Panc1 (cell line): ENCODE results near the gene FBXL17. TPM values are rescaled to one million over a fixed set of nuclear protein-coding genes. Genes with fewer than 3 reads are reported as not detected.

Experiments
- ATAC-seq: fragments of 200-7000 bp; cut with Tn5 transposase; 2 replicates; pipeline ENCODE4 v1.9.1; 2020; ENCODE audit warnings: mild to moderate bottlenecking, moderate library complexity
- BruUV-seq: library from RNA; stranded (reverse); fragments of 400-500 nt; replicated peaks from 2 replicates; lab custom pipeline; 2021; lab: Mats Ljungman, UMichigan
- CTCF ChIA-PET: fragments of 300-600 bp; sonication (Branson Sonifier 250); formaldehyde crosslinking; loops from one replicate; lab custom pipeline; 2022; ENCODE audit warnings: antibody characterized with exemption; lab: Charles Lee
- POLR2A ChIA-PET: fragments of 300-600 bp; sonication (Branson Sonifier 250); formaldehyde crosslinking; loops from one replicate; lab custom pipeline; 2022; ENCODE audit warnings: antibody characterized with exemption; lab: Charles Lee
- DNase-seq: peaks from one replicate; pipeline ENCODE4 v3.0.0-alpha.2; 2010; ENCODE audit warnings: low read depth, low spot score
- H3K27ac ChIP-seq: 2 replicates; pipeline ENCODE4 v1.5.1; 2011; ENCODE audit warnings: mild to moderate bottlenecking, low read length, inconsistent platforms
- H3K27me3 ChIP-seq: fragments of 200-500 bp; sonication (Bioruptor generic); 2 replicates; pipeline ENCODE4 v1.6.0; 2014; ENCODE audit warnings: low read length, inconsistent platforms; ENCODE audit not compliant: control insufficient read depth, insufficient read depth
- H3K36me3 ChIP-seq: fragments of 200-500 bp; sonication (Bioruptor generic); 2 replicates; pipeline ENCODE4 v1.5.1; 2014; ENCODE audit warnings: inconsistent platforms, mild to moderate bottlenecking, low read length, moderate library complexity; ENCODE audit not compliant: control insufficient read depth, insufficient read depth
- H3K4me1 ChIP-seq: 2 replicates; pipeline ENCODE4 v1.5.1; 2011; ENCODE audit warnings: inconsistent platforms, mild to moderate bottlenecking, low read length, moderate library complexity; ENCODE audit not compliant: control insufficient read depth, insufficient read depth
- H3K4me3 ChIP-seq, 2 experiments: 2 replicates each; pipeline ENCODE4 v1.5.1; 2011 to 2012; ENCODE audit warnings: low read depth in 2 of 2, low read length in 2 of 2, mild to moderate bottlenecking in 2 of 2, inconsistent platforms in 1 of 2, moderate library complexity in 1 of 2
- H3K9me3 ChIP-seq: fragments of 200-500 bp; sonication (Bioruptor generic); 2 replicates; pipeline ENCODE4 v1.5.1; 2014; ENCODE audit warnings: low read depth, mild to moderate bottlenecking, inconsistent platforms, low read length, moderate library complexity; ENCODE audit not compliant: control insufficient read depth, insufficient read depth
- CTCF ChIP-seq: fragments of 450-650 bp; IDR thresholded peaks from 2 replicates; pipeline ENCODE4 v1.5.1; 2017; ENCODE audit warnings: mild to moderate bottlenecking
- POLR2AphosphoS5 ChIP-seq: IDR thresholded peaks from 2 replicates; pipeline ENCODE4 v1.6.1; 2012; ENCODE audit warnings: mild to moderate bottlenecking, low read depth, low read length, moderate library complexity
- REST ChIP-seq, 2 experiments: IDR thresholded peaks; 2 replicates each; pipeline ENCODE4 v1.6.1; 2011 to 2012; ENCODE audit warnings: low read depth in 2 of 2, control low read depth in 1 of 2, low read length in 1 of 2, mild to moderate bottlenecking in 1 of 2, moderate library complexity in 1 of 2; ENCODE audit not compliant: insufficient read depth in 1 of 2
- SIN3A ChIP-seq: IDR thresholded peaks from 2 replicates; pipeline ENCODE4 v1.6.1; 2012; ENCODE audit warnings: low read depth, mild to moderate bottlenecking, low read length, moderate library complexity, borderline replicate concordance; ENCODE audit not compliant: insufficient read depth
- TCF7L2 ChIP-seq: IDR thresholded peaks from 2 replicates; pipeline ENCODE4 v1.6.1; 2011; ENCODE audit warnings: mild to moderate bottlenecking, low read depth, low read length, inconsistent platforms
- in situ Hi-C: cut with HindIII; loops from 2 replicates; pipeline ENCODE4 v1.10.0; 2016; ENCODE audit warnings: low sequenced_read_pairs, low pct_unique_long_range_greater_than_20kb
- intact Hi-C: fragments of 100-400 bp; cut with micrococcal nuclease; formaldehyde crosslinking; loops from one replicate; pipeline ENCODE4 v1.10.0; 2022; ENCODE audit not compliant: unreplicated experiment
- total RNA-seq: library from RNA; stranded (reverse); gene quantifications from one replicate; pipeline ENCODE4 v1.2.1, GENCODE V29; 2021; ENCODE audit not compliant: unreplicated experiment

Gene FBXL17
- total RNA-seq, 1 experiment from 2014 or later = 17.4 TPM

- Histone ChIP-seq H3K9me3 (no peaks in the 10 kb centered on the region), H3K36me3 (no peaks in the 10 kb centered on the region; the same call in 1 of the 2 replicates), H3K27me3 (no peaks in the 10 kb centered on the region), H3K27ac (no peak overlapping the region), H3K4me1 (no peaks in the 10 kb centered on the region), H3K4me3 (no peak overlapping the region)
- ATAC-seq (no peak), DNase-seq (no peak)
- CTCF ChIA-PET = no interaction called here
- intact Hi-C loops (no loop called here), in situ Hi-C loops (no loop called here)
- no peak for TF ChIP-seq CTCF
- POLR2A ChIA-PET = no interaction called here
- BruUV-seq = no TSS peak
These were observed 518.8 kb downstream of the FBXL17 start for GRCh38 chr5:107863125-107863524.

- no peak overlapping the region for H3K4me3 ChIP-seq
- no peak overlapping the region for H3K27ac ChIP-seq
- H3K9me3 ChIP-seq = no peaks in the 10 kb centered on the region
- H3K36me3 ChIP-seq = no peaks in the 10 kb centered on the region; the same call in 1 of the 2 replicates
- no peaks in the 10 kb centered on the region for H3K4me1 ChIP-seq
- intact Hi-C loops = no loop called here
- no peak for TF ChIP-seq CTCF
- no peak for TF ChIP-seq POLR2AphosphoS5
- no peak for TF ChIP-seq REST (IDR thresholded peaks at IDR 0.05; ENCODE audit: insufficient read depth in 1 of 2, low read depth in 2 of 2, low read length in 1 of 2)
- TF ChIP-seq SIN3A = no peak
- TF ChIP-seq TCF7L2 = no peak
- ChIA-PET CTCF (no interaction called here), POLR2A (no interaction called here)
- ATAC-seq (no peak), DNase-seq (no peak)
- in situ Hi-C loops = no loop called here
- H3K27me3 ChIP-seq = no peaks in the 10 kb centered on the region
- no TSS peak for BruUV-seq
These were observed 520.3 kb downstream of the FBXL17 start for GRCh38 chr5:107861565-107861964.
